ENCODE results near the gene HPCAL1.
"Not testable (repeated sequence)": the region's sequence is repeated elsewhere in the genome, so short reads cannot be mapped to it uniquely, and the experiment has no call there.

Gene HPCAL1

DNA sequence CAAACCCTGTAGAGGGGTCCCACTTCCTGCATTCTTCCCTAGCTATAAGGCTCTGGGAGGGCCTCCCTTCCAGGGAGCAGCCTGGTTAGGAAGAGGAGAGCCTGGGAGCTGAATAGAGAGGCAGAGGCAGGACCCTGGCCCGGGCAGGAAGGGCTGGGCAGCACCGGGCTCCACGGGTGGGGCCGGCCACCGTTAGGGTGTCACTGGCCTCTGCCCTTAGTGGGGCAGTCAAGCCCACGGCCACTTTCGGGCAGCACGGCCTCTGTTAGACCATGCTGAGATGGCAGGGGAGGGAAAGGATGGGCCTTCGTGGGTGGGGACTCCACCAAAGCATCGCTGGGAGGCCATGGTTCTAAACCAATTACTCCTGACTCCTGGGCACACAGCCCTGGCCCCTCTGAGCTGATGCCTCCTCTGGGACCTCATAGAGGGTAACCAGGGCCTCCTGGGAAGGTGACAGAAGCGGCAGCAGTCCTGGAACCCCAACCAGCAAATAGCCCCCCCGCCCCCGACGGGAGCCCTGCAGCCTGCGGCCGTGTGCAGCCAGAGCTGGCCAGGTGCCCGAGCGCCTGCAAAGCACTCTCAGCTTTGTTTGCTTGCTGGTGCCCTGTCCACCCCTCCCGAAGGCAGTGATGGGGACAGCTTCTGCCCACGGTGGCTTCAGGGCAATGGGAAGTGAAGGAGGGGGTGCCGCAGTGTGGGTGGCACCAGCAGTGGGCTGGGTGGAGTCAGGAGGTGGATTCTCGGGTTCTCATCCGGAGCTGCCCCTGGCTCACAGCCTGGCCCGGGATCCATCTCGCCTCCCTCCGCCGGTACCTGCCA lies 16.3 kb upstream of the HPCAL1 start:
- Histone ChIP-seq H3K4me3 (no peak overlapping the region), H3K27ac (peak overlapping the region; percentile 76 to 81)
- TF ChIP-seq, protein P1, sequence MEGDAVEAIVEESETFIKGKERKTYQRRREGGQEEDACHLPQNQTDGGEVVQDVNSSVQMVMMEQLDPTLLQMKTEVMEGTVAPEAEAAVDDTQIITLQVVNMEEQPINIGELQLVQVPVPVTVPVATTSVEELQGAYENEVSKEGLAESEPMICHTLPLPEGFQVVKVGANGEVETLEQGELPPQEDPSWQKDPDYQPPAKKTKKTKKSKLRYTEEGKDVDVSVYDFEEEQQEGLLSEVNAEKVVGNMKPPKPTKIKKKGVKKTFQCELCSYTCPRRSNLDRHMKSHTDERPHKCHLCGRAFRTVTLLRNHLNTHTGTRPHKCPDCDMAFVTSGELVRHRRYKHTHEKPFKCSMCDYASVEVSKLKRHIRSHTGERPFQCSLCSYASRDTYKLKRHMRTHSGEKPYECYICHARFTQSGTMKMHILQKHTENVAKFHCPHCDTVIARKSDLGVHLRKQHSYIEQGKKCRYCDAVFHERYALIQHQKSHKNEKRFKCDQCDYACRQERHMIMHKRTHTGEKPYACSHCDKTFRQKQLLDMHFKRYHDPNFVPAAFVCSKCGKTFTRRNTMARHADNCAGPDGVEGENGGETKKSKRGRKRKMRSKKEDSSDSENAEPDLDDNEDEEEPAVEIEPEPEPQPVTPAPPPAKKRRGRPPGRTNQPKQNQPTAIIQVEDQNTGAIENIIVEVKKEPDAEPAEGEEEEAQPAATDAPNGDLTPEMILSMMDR (IDR thresholded peaks at IDR 0.05) = no peak
- DNase-seq (ENCODE audit: low spot score) = no peak

DNA sequence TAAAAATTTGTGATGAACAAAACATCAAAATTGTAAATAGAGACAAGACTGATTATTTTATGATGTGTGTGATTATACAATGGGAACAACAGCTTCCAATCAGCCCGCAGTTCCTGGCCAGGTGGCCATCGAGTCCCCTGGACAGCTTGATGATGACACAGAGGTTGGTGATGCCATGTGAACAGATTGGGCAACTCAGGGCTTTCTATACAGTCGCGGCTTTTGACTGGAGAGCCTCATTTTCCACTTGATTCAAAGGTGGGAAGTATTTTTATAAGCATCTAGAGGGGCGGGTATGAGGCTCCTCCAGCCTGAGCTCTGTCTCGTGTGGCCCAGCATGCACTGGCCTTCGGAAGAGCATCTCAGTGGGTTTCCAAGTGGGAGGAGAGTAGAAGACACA lies 14.9 kb upstream of the HPCAL1 start:
- H3K4me3 ChIP-seq = no peak overlapping the region
- H3K27ac ChIP-seq = no peak overlapping the region
- DNase-seq (ENCODE audit: low spot score) = no peak
- TF ChIP-seq, protein P1 (IDR thresholded peaks at IDR 0.05) = no peak

DNA sequence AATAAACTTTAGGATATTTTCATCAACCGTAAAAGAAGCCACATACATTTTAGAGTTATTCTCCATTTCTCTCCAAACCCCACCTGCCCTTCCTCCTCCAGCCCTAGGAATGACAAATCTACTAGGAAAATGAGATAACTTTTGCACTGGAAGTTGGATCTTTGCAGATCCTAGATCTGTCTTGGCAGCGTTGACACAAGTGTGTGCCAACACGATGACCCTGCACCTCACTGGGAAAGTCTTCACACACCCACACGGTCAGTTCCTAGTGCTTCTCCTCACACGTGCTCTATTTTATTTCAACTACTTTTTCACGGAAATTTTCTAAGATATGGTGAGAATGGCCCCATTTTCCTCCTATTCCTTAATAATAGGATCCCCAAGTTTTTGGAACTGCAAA lies 14.1 kb upstream of the HPCAL1 start:
- Histone ChIP-seq H3K4me3 (no peak overlapping the region), H3K27ac (no peak overlapping the region)
- no peak for DNase-seq (ENCODE audit: low spot score)
- TF ChIP-seq, protein P1 (IDR thresholded peaks at IDR 0.05) = no peak

DNA sequence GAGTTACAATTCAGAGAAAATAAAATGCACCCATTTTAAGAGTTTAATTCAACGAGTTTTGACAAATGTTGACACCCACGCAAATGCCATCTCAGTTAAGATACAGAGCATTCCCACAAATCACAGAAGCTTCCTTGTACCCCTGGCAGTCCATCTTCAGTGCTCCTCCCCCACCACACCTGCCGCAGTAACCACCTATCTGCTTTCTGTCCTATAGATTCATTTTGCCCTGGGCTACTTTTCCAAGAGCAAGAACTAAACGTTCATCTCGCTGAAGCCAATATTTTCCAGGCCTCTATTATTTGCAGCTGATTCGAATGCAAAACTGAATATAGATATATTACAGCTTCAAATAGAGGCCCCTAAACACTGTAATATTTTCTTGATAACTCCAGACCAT lies 13.4 kb upstream of the HPCAL1 start:
- no peak overlapping the region for H3K27ac ChIP-seq
- no peak for DNase-seq (ENCODE audit: low spot score)
- no peak overlapping the region for H3K4me3 ChIP-seq
- TF ChIP-seq, protein P1 (IDR thresholded peaks at IDR 0.05) = no peak

DNA sequence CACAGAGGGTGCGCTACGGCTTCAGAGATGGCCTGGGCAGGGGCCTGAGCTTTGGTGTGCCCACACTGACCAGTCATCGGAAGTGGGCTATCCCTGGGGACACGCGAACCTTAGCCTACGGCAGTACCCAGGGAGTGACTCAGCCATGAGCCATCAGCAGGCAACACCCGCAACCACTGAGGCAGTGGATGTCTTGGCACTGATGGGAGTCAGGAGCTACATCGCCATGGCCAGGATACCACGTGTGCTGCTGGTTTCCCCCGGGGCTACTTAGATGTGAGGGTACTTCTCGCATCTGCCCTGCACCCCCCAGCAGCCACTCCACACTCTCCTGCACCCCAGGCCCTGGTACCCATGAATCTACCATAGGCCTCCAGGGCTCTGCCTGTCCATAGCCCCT lies 12.8 kb upstream of the HPCAL1 start:
- Histone ChIP-seq H3K4me3 (no peak overlapping the region), H3K27ac (no peak overlapping the region)
- DNase-seq (ENCODE audit: low spot score) = no peak
- TF ChIP-seq, protein P1 (IDR thresholded peaks at IDR 0.05) = no peak

DNA sequence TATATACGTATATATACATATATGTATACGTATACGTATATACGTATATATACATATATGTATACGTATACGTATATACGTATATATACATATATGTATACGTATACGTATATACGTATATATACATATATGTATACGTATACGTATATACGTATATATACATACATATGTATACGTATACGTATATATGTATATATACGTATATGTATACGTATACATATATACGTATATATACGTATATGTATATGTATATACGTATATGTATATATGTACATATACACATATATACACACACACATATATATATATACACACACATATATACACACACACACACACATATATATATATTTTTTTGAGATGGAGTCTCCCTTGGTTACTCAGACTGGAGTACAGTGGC lies 11.3 kb upstream of the HPCAL1 start:
- H3K27ac ChIP-seq; H3K4me3 ChIP-seq; DNase-seq (ENCODE audit: low spot score): not testable (repeated sequence)

DNA sequence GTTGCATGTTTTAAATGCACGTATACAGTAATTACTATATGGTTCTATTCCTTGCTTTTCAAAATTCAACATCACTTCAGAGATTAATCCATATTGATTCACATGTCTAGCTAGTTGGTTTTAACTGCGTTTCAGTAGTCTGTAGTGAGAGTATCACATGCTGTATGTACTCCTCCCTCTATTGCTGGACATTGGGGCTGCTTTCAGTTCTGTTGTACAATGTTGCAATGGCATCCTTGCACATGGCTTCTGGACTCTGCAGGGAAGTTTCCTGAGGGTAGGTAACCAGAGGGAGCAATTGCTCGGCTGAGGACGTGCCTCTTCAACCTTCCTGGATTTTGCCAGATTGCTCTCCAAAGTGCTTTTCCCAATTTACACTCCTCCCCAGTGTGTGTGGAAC lies 10.7 kb upstream of the HPCAL1 start:
- no peak overlapping the region for H3K4me3 ChIP-seq
- TF ChIP-seq, protein P1 (IDR thresholded peaks at IDR 0.05) = no peak
- H3K27ac ChIP-seq = no peak overlapping the region
- no peak for DNase-seq (ENCODE audit: low spot score)
